BLaER1 (cell line): ENCODE data around the gene FMO4.
"Not testable (repeated sequence)": the region's sequence is repeated elsewhere in the genome, so short reads cannot be mapped to it uniquely, and the experiment has no call there.

ENCODE experiments used
- H3K27ac ChIP-seq: shearing (Covaris generic); formaldehyde crosslinking; 2 replicates; pipeline ENCODE4 v1.8.1; 2022
- H3K27me3 ChIP-seq: shearing (Covaris generic); formaldehyde crosslinking; 2 replicates; pipeline ENCODE4 v1.8.1; 2022
- H3K36me3 ChIP-seq: shearing (Covaris generic); formaldehyde crosslinking; 2 replicates; pipeline ENCODE4 v1.8.1; 2022
- H3K4me1 ChIP-seq: shearing (Covaris generic); formaldehyde crosslinking; 2 replicates; pipeline ENCODE4 v1.8.1; 2022
- H3K4me2 ChIP-seq: shearing (Covaris generic); formaldehyde crosslinking; 2 replicates; pipeline ENCODE4 v1.8.1; 2022
- H3K4me3 ChIP-seq: shearing (Covaris generic); formaldehyde crosslinking; 2 replicates; pipeline ENCODE4 v1.8.1; 2022
- H3K9ac ChIP-seq: shearing (Covaris generic); formaldehyde crosslinking; 2 replicates; pipeline ENCODE4 v1.8.1; 2022
- H3K9me3 ChIP-seq: shearing (Covaris generic); formaldehyde crosslinking; 2 replicates; pipeline ENCODE4 v1.8.1; 2022
- H4K20me1 ChIP-seq: shearing (Covaris generic); formaldehyde crosslinking; 2 replicates; pipeline ENCODE4 v1.8.1; 2022
- Cebpa-rat ChIP-seq: shearing (Covaris generic); IDR thresholded peaks from 2 replicates; pipeline ENCODE4 v1.8.1; 2022

Gene FMO4

GRCh38 chr1:171313319-171313834 is 606 bp upstream of the FMO4 start:
- Histone ChIP-seq H3K27me3 (no peaks in the 10 kb centered on the region), H3K27ac (no peak overlapping the region), H3K4me2 (peak overlapping the region; percentile 20; the same call in 1 of the 2 replicates), H3K36me3 (no peaks in the 10 kb centered on the region), H3K9me3 (no peaks in the 10 kb centered on the region), H3K4me1 (0 out of 2 replicates have a peak, but pooled peaks cover 6% of the 10 kb centered on the region), H3K4me3 (no peak overlapping the region), H4K20me1 (no peaks in the 10 kb centered on the region), H3K9ac (no peak overlapping the region)
- no peak for TF ChIP-seq Cebpa-rat

GRCh38 chr1:171329251-171329650 is 15.3 kb downstream of the FMO4 start:
- H3K27ac ChIP-seq: no peak overlapping the region

GRCh38 chr1:171334024-171334640 is 20.1 kb downstream of the FMO4 start:
- Histone ChIP-seq H3K4me2 (no peak overlapping the region), H3K4me3 (no peak overlapping the region), H3K4me1 (no peaks in the 10 kb centered on the region), H3K27me3 (no peaks in the 10 kb centered on the region), H3K9me3 (0 out of 2 replicates have a peak, but pooled peaks cover 3% of the 10 kb centered on the region), H3K36me3 (no peaks in the 10 kb centered on the region), H4K20me1 (no peaks in the 10 kb centered on the region), H3K27ac (no peak overlapping the region), H3K9ac (no peak overlapping the region)
- TF ChIP-seq Cebpa-rat: no peak

More at GRCh38 chr1:171329251-171329650, 15.3 kb downstream of the FMO4 start:
- Histone ChIP-seq H3K9me3 (0 out of 2 replicates have a peak, but pooled peaks cover 3% of the 10 kb centered on the region), H3K36me3 (no peaks in the 10 kb centered on the region), H3K4me2 (no peak overlapping the region), H4K20me1 (no peaks in the 10 kb centered on the region), H3K4me3 (no peak overlapping the region), H3K9ac (no peak overlapping the region), H3K27me3 (no peaks in the 10 kb centered on the region), H3K4me1 (no peaks in the 10 kb centered on the region)
- no peak for TF ChIP-seq Cebpa-rat

- H4K20me1 ChIP-seq: no peaks in the 10 kb centered on the region
- H3K9ac ChIP-seq: no peak overlapping the region
- H3K4me1 ChIP-seq: no peaks in the 10 kb centered on the region
- no peak overlapping the region for H3K27ac ChIP-seq
- H3K36me3 ChIP-seq: no peaks in the 10 kb centered on the region
- no peak overlapping the region for H3K4me3 ChIP-seq
- H3K27me3 ChIP-seq: no peaks in the 10 kb centered on the region
- no peak overlapping the region for H3K4me2 ChIP-seq
- no peak for TF ChIP-seq Cebpa-rat
- H3K9me3 ChIP-seq: no peaks in the 10 kb centered on the region
These were observed 22.0 kb downstream of the FMO4 start for GRCh38 chr1:171335964-171336363.

- H3K27me3 ChIP-seq, H3K9ac ChIP-seq, H4K20me1 ChIP-seq, H3K9me3 ChIP-seq, H3K27ac ChIP-seq, H3K36me3 ChIP-seq, H3K4me1 ChIP-seq, H3K4me3 ChIP-seq, H3K4me2 ChIP-seq: not testable (repeated sequence)
These were observed 25.4 kb downstream of the FMO4 start for GRCh38 chr1:171339345-171339744.

- Histone ChIP-seq H3K36me3 (no peaks in the 10 kb centered on the region), H3K9me3 (peaks cover 4% of the 10 kb centered on the region; the same call in 1 of the 2 replicates), H3K9ac (no peak overlapping the region), H3K27ac (no peak overlapping the region), H3K4me1 (no peaks in the 10 kb centered on the region), H4K20me1 (no peaks in the 10 kb centered on the region), H3K27me3 (no peaks in the 10 kb centered on the region), H3K4me2 (no peak overlapping the region), H3K4me3 (no peak overlapping the region)
- TF ChIP-seq Cebpa-rat: no peak
These were observed 29.9 kb downstream of the FMO4 start for GRCh38 chr1:171343727-171344472.

GRCh38 chr1:171344473-171344820 is 30.5 kb downstream of the FMO4 start:
- H3K27me3 ChIP-seq: no peaks in the 10 kb centered on the region
- no peak for TF ChIP-seq Cebpa-rat
- H3K27ac ChIP-seq: no peak overlapping the region
- no peaks in the 10 kb centered on the region for H3K36me3 ChIP-seq
- H3K4me2 ChIP-seq: no peak overlapping the region
- H3K9ac ChIP-seq: no peak overlapping the region
- no peak overlapping the region for H3K4me3 ChIP-seq
- H3K9me3 ChIP-seq: peaks cover 4% of the 10 kb centered on the region; the same call in 1 of the 2 replicates
- H3K4me1 ChIP-seq: no peaks in the 10 kb centered on the region
- H4K20me1 ChIP-seq: no peaks in the 10 kb centered on the region

- no peaks in the 10 kb centered on the region for H3K4me1 ChIP-seq
These were observed 31.6 kb downstream of the FMO4 start for GRCh38 chr1:171345536-171345935.

GRCh38 chr1:171346881-171347280 is 32.9 kb downstream of the FMO4 start:
- Histone ChIP-seq H3K4me3 (no peak overlapping the region), H3K9me3 (peaks cover 4% of the 10 kb centered on the region; the same call in 1 of the 2 replicates), H3K27me3 (no peaks in the 10 kb centered on the region), H4K20me1 (no peaks in the 10 kb centered on the region), H3K4me1 (no peaks in the 10 kb centered on the region), H3K27ac (no peak overlapping the region), H3K4me2 (no peak overlapping the region), H3K36me3 (no peaks in the 10 kb centered on the region), H3K9ac (no peak overlapping the region)
- no peak for TF ChIP-seq Cebpa-rat

More at GRCh38 chr1:171345536-171345935, 31.6 kb downstream of the FMO4 start:
- Histone ChIP-seq H3K27me3 (no peaks in the 10 kb centered on the region), H3K4me3 (no peak overlapping the region), H3K9me3 (peaks cover 4% of the 10 kb centered on the region; the same call in 1 of the 2 replicates), H3K4me2 (no peak overlapping the region), H4K20me1 (no peaks in the 10 kb centered on the region), H3K36me3 (no peaks in the 10 kb centered on the region), H3K27ac (no peak overlapping the region), H3K9ac (no peak overlapping the region)
- no peak for TF ChIP-seq Cebpa-rat

GRCh38 chr1:171350594-171350993 is 36.6 kb downstream of the FMO4 start:
- H3K9ac ChIP-seq: no peak overlapping the region
- TF ChIP-seq Cebpa-rat: no peak
- H3K4me3 ChIP-seq: no peak overlapping the region
- H3K27ac ChIP-seq: no peak overlapping the region
- H3K9me3 ChIP-seq: peaks cover 4% of the 10 kb centered on the region; the same call in 1 of the 2 replicates
- H3K36me3 ChIP-seq: no peaks in the 10 kb centered on the region
- H3K27me3 ChIP-seq: no peaks in the 10 kb centered on the region
- H3K4me1 ChIP-seq: no peaks in the 10 kb centered on the region
- H3K4me2 ChIP-seq: no peak overlapping the region
- no peaks in the 10 kb centered on the region for H4K20me1 ChIP-seq
